ENCODE measurements around the gene WNT3.

GRCh38 chr17:46820592-46821450 is 2.3 kb upstream of the WNT3 start:
- no peak for TF ChIP-seq CTCF (IDR thresholded peaks at IDR 0.05)
- TF ChIP-seq POLR2AphosphoS5 (IDR thresholded peaks at IDR 0.05): no peak

Data from transverse colon (tissue), 4 donors.